PC-9 (cell line): Measurements from ENCODE around the gene NUDT3. TPM values are rescaled to one million over a fixed set of nuclear protein-coding genes. Genes with fewer than 3 reads are reported as not detected.

Experiments used
- BruUV-seq: library from RNA; stranded (reverse); fragments of 400-500 nt; replicated peaks from 2 replicates; lab custom pipeline; 2021; lab: Mats Ljungman, UMichigan
- CTCF ChIA-PET: fragments of 300-600 bp; sonication (Branson Sonifier 250); formaldehyde crosslinking; loops from one replicate; lab custom pipeline; 2022; ENCODE audit warnings: antibody characterized with exemption; lab: Charles Lee
- POLR2A ChIA-PET: fragments of 300-600 bp; sonication (Branson Sonifier 250); formaldehyde crosslinking; loops from one replicate; lab custom pipeline; 2022; ENCODE audit warnings: antibody characterized with exemption; ENCODE audit not compliant: unreplicated experiment; lab: Charles Lee
- DNase-seq, 2 experiments: peaks; one replicate each; pipeline versions ENCODE4 v3.0.0 to v3.0.0-alpha.2; 2015 to 2022; ENCODE audit warnings: mixed read lengths in 1 of 2
- H2AFZ ChIP-seq: fragments of 200-600 bp; sonication (generic); 2 replicates; pipeline ENCODE4 v1.8.1; 2017; ENCODE audit warnings: antibody characterized with exemption
- H3F3A ChIP-seq: fragments of 200-600 bp; sonication (generic); 2 replicates; pipeline ENCODE4 v1.8.1; 2017; ENCODE audit warnings: antibody characterized with exemption, mild to moderate bottlenecking, low read depth; ENCODE audit not compliant: insufficient read depth
- H3K27ac ChIP-seq: fragments of 200-600 bp; sonication (generic); 2 replicates; pipeline ENCODE4 v1.6.1; 2016; ENCODE audit warnings: mixed run types
- H3K27me3 ChIP-seq: fragments of 200-600 bp; sonication (generic); 2 replicates; pipeline ENCODE4 v1.6.1; 2016; ENCODE audit warnings: low read depth, mixed run types; ENCODE audit not compliant: insufficient read depth
- H3K36me3 ChIP-seq: fragments of 200-600 bp; sonication (generic); 2 replicates; pipeline ENCODE4 v1.6.1; 2016; ENCODE audit warnings: low read depth, mixed run types
- H3K4me1 ChIP-seq: fragments of 200-600 bp; sonication (generic); replicated peaks from 2 replicates; pipeline ENCODE4 v1.6.1; 2016; ENCODE audit warnings: mixed run types; ENCODE audit not compliant: insufficient read depth
- H3K4me2 ChIP-seq: fragments of 200-600 bp; sonication (generic); 2 replicates; pipeline ENCODE4 v1.6.1; 2017; ENCODE audit warnings: mixed run types
- H3K4me3 ChIP-seq: fragments of 200-600 bp; sonication (generic); 2 replicates; pipeline ENCODE4 v1.6.1; 2016; ENCODE audit warnings: mixed run types
- H3K79me2 ChIP-seq: fragments of 200-600 bp; sonication (generic); 2 replicates; pipeline ENCODE4 v1.6.1; 2017; ENCODE audit warnings: low read depth, mixed run types
- H3K9me2 ChIP-seq: fragments of 200-600 bp; sonication (generic); 2 replicates; pipeline ENCODE4 v1.8.1; 2017; ENCODE audit warnings: mild to moderate bottlenecking; ENCODE audit not compliant: insufficient read depth
- H3K9me3 ChIP-seq: fragments of 200-600 bp; sonication (generic); 2 replicates; pipeline ENCODE4 v1.8.1; 2016; ENCODE audit warnings: low read depth; ENCODE audit not compliant: insufficient read depth
- H4K20me1 ChIP-seq: fragments of 200-600 bp; sonication (generic); 2 replicates; pipeline ENCODE4 v1.8.1; 2017; ENCODE audit not compliant: insufficient read depth
- CTCF ChIP-seq: fragments of 200-600 bp; sonication (generic); conservative IDR thresholded peaks from 2 replicates; pipeline ENCODE4 v1.6.1; 2017; ENCODE audit warnings: mixed run types, antibody characterized with exemption, mild to moderate bottlenecking, moderate library complexity
- EZH2 ChIP-seq: fragments of 200-600 bp; sonication (generic); IDR thresholded peaks from 2 replicates; pipeline ENCODE4 v1.8.0; 2017; ENCODE audit warnings: antibody characterized with exemption, low read depth
- intact Hi-C: fragments of 100-400 bp; cut with micrococcal nuclease; formaldehyde crosslinking; loops from one replicate; pipeline ENCODE4 v1.10.0; 2022; ENCODE audit not compliant: unreplicated experiment
- total RNA-seq: library from RNA; stranded (reverse); gene quantifications from 2 replicates; pipeline ENCODE4 v1.2.3, GENCODE V29; 2021

Gene NUDT3
- total RNA-seq, 1 experiment from 2014 or later = 19.1 TPM

GRCh38 chr6:34231566-34232336 lies 160.7 kb downstream of the NUDT3 start:
- CTCF ChIA-PET = no interaction called here
- peaks cover 6% of the 10 kb centered on the region for H3K79me2 ChIP-seq
- H3K9me3 ChIP-seq = no peaks in the 10 kb centered on the region; the same call in 1 of the 2 replicates

DNA sequence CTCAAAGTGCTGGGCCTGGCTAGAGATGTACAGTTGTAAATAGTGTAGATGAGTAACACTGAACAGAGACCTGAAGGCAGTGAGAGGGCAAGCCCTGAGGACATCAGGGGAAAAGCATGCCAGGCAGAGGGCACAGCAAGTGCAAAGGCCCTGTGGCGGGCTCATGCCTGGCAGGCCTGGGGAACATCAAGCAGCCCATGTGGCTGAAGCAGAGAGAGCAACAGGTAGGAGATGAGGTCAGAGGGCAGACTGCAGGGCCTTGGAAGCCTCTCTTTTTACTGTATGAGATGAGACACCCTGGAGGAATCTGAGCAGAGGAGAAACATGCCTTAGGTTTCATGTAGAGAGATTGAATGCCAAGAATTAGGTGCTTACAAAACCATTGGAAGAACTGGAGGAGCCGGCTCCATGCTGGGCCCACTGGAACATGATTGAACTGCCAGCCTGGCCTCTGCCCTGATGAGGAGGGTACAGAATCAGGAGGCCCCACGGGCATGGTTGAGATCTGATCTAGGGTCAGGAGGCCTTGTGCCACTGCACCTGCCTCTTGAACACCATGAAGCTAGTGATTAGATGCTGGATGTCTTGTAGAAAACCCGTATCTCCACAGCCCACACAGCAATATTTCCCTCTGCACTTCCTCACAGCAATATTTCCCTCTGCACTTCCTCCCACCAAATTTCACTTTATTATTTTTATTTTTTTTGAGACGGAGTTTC lies 161.7 kb downstream of the NUDT3 start:
- peak in 1 of 2 experiments; percentile 90 for DNase-seq
- peak overlapping the region; percentile 98 for H3K27ac ChIP-seq
- intact Hi-C loops = no loop called here

More at GRCh38 chr6:34231566-34232336, 160.7 kb downstream of the NUDT3 start:
- peak overlapping the region; percentile 42; the same call in 1 of the 2 replicates for H3K4me2 ChIP-seq
- no peak for TF ChIP-seq EZH2
- no peak for TF ChIP-seq CTCF
- intact Hi-C loops = no loop called here
- H3K27me3 ChIP-seq = no peaks in the 10 kb centered on the region
- no TSS peak for BruUV-seq
- peaks cover 77% of the 10 kb centered on the region for H3K4me1 ChIP-seq
- H4K20me1 ChIP-seq = no peaks in the 10 kb centered on the region
- peak overlapping the region; percentile 98 for H3K27ac ChIP-seq
- no peaks in the 10 kb centered on the region for H3K9me2 ChIP-seq
- H2AFZ ChIP-seq = no peak overlapping the region
- peaks cover 88% of the 10 kb centered on the region for H3F3A ChIP-seq
- H3K36me3 ChIP-seq = no peaks in the 10 kb centered on the region
- H3K4me3 ChIP-seq = no peak overlapping the region
- POLR2A ChIA-PET = no interaction called here
- DNase-seq = no peak

More for the DNA sequence above, 161.7 kb downstream of the NUDT3 start:
- no peak overlapping the region for H3K4me3 ChIP-seq
- peaks cover 86% of the 10 kb centered on the region for H3F3A ChIP-seq
- H3K27me3 ChIP-seq = no peaks in the 10 kb centered on the region
- no peaks in the 10 kb centered on the region for H3K79me2 ChIP-seq
- H2AFZ ChIP-seq = no peak overlapping the region
- H3K9me2 ChIP-seq = no peaks in the 10 kb centered on the region
- ChIA-PET CTCF (no interaction called here), POLR2A (no interaction called here)
- TF ChIP-seq EZH2 (no peak), CTCF (no peak)
- BruUV-seq = no TSS peak
- peaks cover 87% of the 10 kb centered on the region for H3K4me1 ChIP-seq
- no peaks in the 10 kb centered on the region; the same call in 1 of the 2 replicates for H3K9me3 ChIP-seq
- no peaks in the 10 kb centered on the region for H3K36me3 ChIP-seq
- H4K20me1 ChIP-seq = no peaks in the 10 kb centered on the region
- H3K4me2 ChIP-seq = peak overlapping the region; percentile 42
